Fibroblast of lung (primary cell): ENCODE measurements around the gene TMEM212. TPM values are rescaled to one million over a fixed set of nuclear protein-coding genes. Genes with fewer than 3 reads are reported as not detected.
A peak's percentile ranks its signal among the peaks of the same experiment; 100 is the strongest.

Experiments
- DNase-seq, 2 donors: peaks; one replicate each; pipeline versions ENCODE4 v3.0.0 to v3.0.0-alpha.2; 2010; ENCODE audit warnings: low read depth in 2 of 2
- H2AFZ ChIP-seq: 2 replicates; pipeline ENCODE4 v1.5.1; 2012; ENCODE audit warnings: low read length, control low read depth, inconsistent platforms
- H3K27ac ChIP-seq: 2 replicates; pipeline ENCODE4 v1.5.1; 2011; ENCODE audit warnings: low read length, control low read depth; ENCODE audit not compliant: insufficient read depth
- H3K27me3 ChIP-seq: 2 replicates; pipeline ENCODE4 v1.5.1; 2011; ENCODE audit warnings: mild to moderate bottlenecking, low read length; ENCODE audit not compliant: control insufficient read depth, insufficient read depth
- H3K36me3 ChIP-seq: 2 replicates; pipeline ENCODE4 v1.5.1; 2011; ENCODE audit warnings: low read length; ENCODE audit not compliant: control insufficient read depth, insufficient read depth
- H3K4me1 ChIP-seq: 2 replicates; pipeline ENCODE4 v1.5.1; 2011; ENCODE audit warnings: low read length; ENCODE audit not compliant: control insufficient read depth, insufficient read depth; ENCODE audit errors: extremely low read depth
- H3K4me2 ChIP-seq: 2 replicates; pipeline ENCODE4 v1.5.1; 2011; ENCODE audit warnings: low read length, control low read depth; ENCODE audit not compliant: insufficient read depth; ENCODE audit errors: extremely low read depth
- H3K4me3 ChIP-seq, 4 experiments: fragments of 200-600 bp in 1 of 4; sonication (generic) in 1 of 4; replicated peaks in 1 of 4; 2 replicates each; pipeline ENCODE4 v1.5.1; 2011 to 2016; ENCODE audit warnings: low read length in 4 of 4, low read depth in 3 of 4, mild to moderate bottlenecking in 3 of 4, control low read depth in 2 of 4, inconsistent platforms in 1 of 4, mixed read lengths in 1 of 4; ENCODE audit not compliant: insufficient read depth in 1 of 4; ENCODE audit errors: control extremely low read depth in 1 of 4
- H3K79me2 ChIP-seq: 2 replicates; pipeline ENCODE4 v1.5.1; 2012; ENCODE audit warnings: mild to moderate bottlenecking, low read length, inconsistent platforms; ENCODE audit not compliant: control insufficient read depth, insufficient read depth
- H3K9ac ChIP-seq: 2 replicates; pipeline ENCODE4 v1.5.1; 2011; ENCODE audit warnings: mild to moderate bottlenecking, low read length, control low read depth; ENCODE audit not compliant: insufficient read depth
- H3K9me3 ChIP-seq: 2 replicates; pipeline ENCODE4 v1.5.1; 2012; ENCODE audit warnings: low read depth, low read length; ENCODE audit not compliant: control insufficient read depth, insufficient read depth
- H4K20me1 ChIP-seq: 2 replicates; pipeline ENCODE4 v1.5.1; 2011; ENCODE audit warnings: low read length; ENCODE audit not compliant: control insufficient read depth, insufficient read depth; ENCODE audit errors: extremely low read depth
- CTCF ChIP-seq, 2 donors: IDR thresholded peaks in 1 of 2; conservative IDR thresholded peaks in 1 of 2; 1 replicate in 1 of 2; 2 replicates in 1 of 2; pipeline ENCODE4 v1.5.1; 2011 to 2012; ENCODE audit warnings: low read length in 2 of 2, control low read depth in 1 of 2, inconsistent platforms in 1 of 2, low read depth in 1 of 2, mild to moderate bottlenecking in 1 of 2
- EZH2 ChIP-seq: IDR thresholded peaks from 2 replicates; pipeline ENCODE4 v1.5.1; 2012; ENCODE audit warnings: low read length, control low read depth, mild to moderate bottlenecking; ENCODE audit errors: missing control alignments
- polyA plus RNA-seq, 2 donors: library from polyadenylated mRNA; depleted of rRNA in 1 of 2; stranded (reverse) in 1 of 2; unstranded in 1 of 2; fragments of >200 nt; gene quantifications; 2 replicates each; pipeline ENCODE4 v1.2.1, GENCODE V29; 2011 to 2012; ENCODE audit warnings: missing spikeins in 1 of 2
- total RNA-seq: library from RNA; depleted of rRNA; stranded (reverse); fragments of >200 nt; gene quantifications from 2 replicates; pipeline ENCODE4 v1.2.1, GENCODE V29; 2014

Gene TMEM212
- total and polyA plus RNA-seq, 2 donors (not counting 1 experiment from before 2014, with no cell fraction given): not detected

- Histone ChIP-seq H3K4me1 (peaks cover 23% of the 10 kb centered on the region), H3K9ac (no peak overlapping the region), H3K36me3 (no peaks in the 10 kb centered on the region), H3K9me3 (no peaks in the 10 kb centered on the region), H3K4me2 (no peak overlapping the region), H2AFZ (no peak overlapping the region), H3K4me3 (no peak overlapping the region), H3K27me3 (no peaks in the 10 kb centered on the region), H3K79me2 (no peaks in the 10 kb centered on the region), H3K27ac (no peak overlapping the region), H4K20me1 (no peaks in the 10 kb centered on the region)
- DNase-seq: no peak
- no peak for TF ChIP-seq EZH2
- TF ChIP-seq CTCF (conservative IDR thresholded peaks at IDR 0.05 in 1 of 2, IDR thresholded peaks at IDR 0.05 in 1 of 2; ENCODE audit: low read depth in 1 of 2, low read length in 2 of 2): no peak
These were observed 12.7 kb upstream of the TMEM212 start for GRCh38 chr3:171830518-171830875.

- TF ChIP-seq EZH2 (no peak), CTCF (conservative IDR thresholded peaks at IDR 0.05 in 1 of 2, IDR thresholded peaks at IDR 0.05 in 1 of 2; ENCODE audit: low read depth in 1 of 2, low read length in 2 of 2) (no peak)
- Histone ChIP-seq H3K27me3 (no peaks in the 10 kb centered on the region), H3K27ac (no peak overlapping the region), H3K9ac (no peak overlapping the region), H3K4me1 (peaks cover 23% of the 10 kb centered on the region), H3K4me3 (no peak overlapping the region), H3K36me3 (no peaks in the 10 kb centered on the region), H3K9me3 (no peaks in the 10 kb centered on the region), H3K4me2 (no peak overlapping the region), H4K20me1 (no peaks in the 10 kb centered on the region), H2AFZ (no peak overlapping the region), H3K79me2 (no peaks in the 10 kb centered on the region)
- peak; percentile 45 to 59 for DNase-seq
These were observed 11.2 kb upstream of the TMEM212 start for GRCh38 chr3:171831936-171832335.

- Histone ChIP-seq H3K4me1 (peaks cover 22% of the 10 kb centered on the region), H3K27me3 (no peaks in the 10 kb centered on the region), H3K79me2 (no peaks in the 10 kb centered on the region), H3K9ac (no peak overlapping the region), H3K9me3 (no peaks in the 10 kb centered on the region), H3K27ac (peak overlapping the region; percentile 31), H3K4me3 (no peak overlapping the region), H3K36me3 (no peaks in the 10 kb centered on the region), H2AFZ (no peak overlapping the region), H3K4me2 (no peak overlapping the region), H4K20me1 (no peaks in the 10 kb centered on the region)
- no peak for DNase-seq
- no peak for TF ChIP-seq EZH2
- TF ChIP-seq CTCF (conservative IDR thresholded peaks at IDR 0.05 in 1 of 2, IDR thresholded peaks at IDR 0.05 in 1 of 2; ENCODE audit: low read depth in 1 of 2, low read length in 2 of 2): no peak
These were observed 10.2 kb upstream of the TMEM212 start for GRCh38 chr3:171832989-171833388.
